WTC11 (cell line): Measurements from ENCODE around the gene ZSWIM6.

Experiments
- CREM ChIP-seq: sonication (generic); formaldehyde crosslinking; IDR thresholded peaks from 2 replicates; pipeline ENCODE4 v1.8.1; 2022; ENCODE audit warnings: mild to moderate bottlenecking, missing genetic modification reagents, moderate library complexity
- FOXK1 ChIP-seq: sonication (generic); formaldehyde crosslinking; IDR thresholded peaks from 2 replicates; pipeline ENCODE4 v1.8.0; 2022; ENCODE audit warnings: mild to moderate bottlenecking, moderate library complexity, missing genetic modification reagents
- JUN ChIP-seq: sonication (generic); formaldehyde crosslinking; IDR thresholded peaks from 2 replicates; pipeline ENCODE4 v1.8.0; 2023; ENCODE audit warnings: mild to moderate bottlenecking, missing genetic modification reagents
- NR1H2 ChIP-seq: sonication (generic); formaldehyde crosslinking; IDR thresholded peaks from 2 replicates; pipeline ENCODE4 v1.9.0; 2021; ENCODE audit warnings: mild to moderate bottlenecking, moderate library complexity, missing genetic modification reagents
- NR3C1 ChIP-seq: sonication (generic); formaldehyde crosslinking; conservative IDR thresholded peaks from 2 replicates; pipeline ENCODE4 v1.8.1; 2023; ENCODE audit warnings: low read depth, mild to moderate bottlenecking, missing genetic modification reagents
- ZNF138 ChIP-seq: sonication (generic); formaldehyde crosslinking; conservative IDR thresholded peaks from 2 replicates; pipeline ENCODE4 v1.8.1; 2022; ENCODE audit warnings: mild to moderate bottlenecking, moderate library complexity, missing genetic modification reagents
- ZNF232 ChIP-seq: sonication (generic); formaldehyde crosslinking; IDR thresholded peaks from 2 replicates; pipeline ENCODE4 v1.8.0; 2022; ENCODE audit warnings: mild to moderate bottlenecking, missing genetic modification reagents
- ZNF317 ChIP-seq: sonication (generic); formaldehyde crosslinking; IDR thresholded peaks from 2 replicates; pipeline ENCODE4 v1.8.1; 2023; ENCODE audit warnings: low read depth, mild to moderate bottlenecking, moderate library complexity, missing genetic modification reagents, borderline replicate concordance
- TF ChIP-seq, protein P1 (sequence below): sonication (generic); formaldehyde crosslinking; IDR thresholded peaks from 2 replicates; pipeline ENCODE4 v1.8.0; 2022; ENCODE audit warnings: missing genetic modification reagents
- TF ChIP-seq, protein P2 (sequence below): fragments of 200-600 bp; IDR thresholded peaks from 2 replicates; pipeline ENCODE4 v1.8.0; 2022; ENCODE audit warnings: antibody characterized with exemption
- TF ChIP-seq, protein P3 (sequence below): sonication (generic); formaldehyde crosslinking; IDR thresholded peaks from 2 replicates; pipeline ENCODE4 v1.8.0; 2022; ENCODE audit warnings: mild to moderate bottlenecking, missing genetic modification reagents
- TF ChIP-seq, protein P4 (sequence below): sonication (generic); formaldehyde crosslinking; IDR thresholded peaks from 2 replicates; pipeline ENCODE4 v1.8.1; 2023; ENCODE audit warnings: mild to moderate bottlenecking, missing genetic modification reagents, moderate library complexity
- TF ChIP-seq, protein P5 (sequence below): sonication (generic); formaldehyde crosslinking; IDR thresholded peaks from 2 replicates; pipeline ENCODE4 v1.8.0; 2022; ENCODE audit warnings: mild to moderate bottlenecking, missing genetic modification reagents

DNA sequence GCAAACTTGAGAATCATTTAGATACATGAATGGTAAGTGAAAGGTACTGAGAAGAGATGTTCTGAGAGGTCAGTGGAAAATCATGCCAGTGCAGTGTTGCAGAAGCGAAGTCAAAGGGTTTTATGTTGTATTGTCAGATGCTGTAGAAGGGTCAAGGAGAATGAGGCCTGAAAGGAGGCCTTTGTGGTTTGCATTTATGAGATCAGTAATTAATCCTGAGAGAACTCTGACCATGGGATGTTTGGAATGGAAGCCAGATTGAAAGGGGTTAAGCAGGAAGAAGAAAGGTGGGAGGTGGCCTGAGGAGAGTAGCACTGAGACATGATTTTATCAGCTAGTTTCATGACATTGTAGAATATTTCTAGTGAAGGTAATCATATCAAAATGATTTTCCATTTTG, 97.8 kb downstream of the ZSWIM6 start:
- TF ChIP-seq, protein P1, sequence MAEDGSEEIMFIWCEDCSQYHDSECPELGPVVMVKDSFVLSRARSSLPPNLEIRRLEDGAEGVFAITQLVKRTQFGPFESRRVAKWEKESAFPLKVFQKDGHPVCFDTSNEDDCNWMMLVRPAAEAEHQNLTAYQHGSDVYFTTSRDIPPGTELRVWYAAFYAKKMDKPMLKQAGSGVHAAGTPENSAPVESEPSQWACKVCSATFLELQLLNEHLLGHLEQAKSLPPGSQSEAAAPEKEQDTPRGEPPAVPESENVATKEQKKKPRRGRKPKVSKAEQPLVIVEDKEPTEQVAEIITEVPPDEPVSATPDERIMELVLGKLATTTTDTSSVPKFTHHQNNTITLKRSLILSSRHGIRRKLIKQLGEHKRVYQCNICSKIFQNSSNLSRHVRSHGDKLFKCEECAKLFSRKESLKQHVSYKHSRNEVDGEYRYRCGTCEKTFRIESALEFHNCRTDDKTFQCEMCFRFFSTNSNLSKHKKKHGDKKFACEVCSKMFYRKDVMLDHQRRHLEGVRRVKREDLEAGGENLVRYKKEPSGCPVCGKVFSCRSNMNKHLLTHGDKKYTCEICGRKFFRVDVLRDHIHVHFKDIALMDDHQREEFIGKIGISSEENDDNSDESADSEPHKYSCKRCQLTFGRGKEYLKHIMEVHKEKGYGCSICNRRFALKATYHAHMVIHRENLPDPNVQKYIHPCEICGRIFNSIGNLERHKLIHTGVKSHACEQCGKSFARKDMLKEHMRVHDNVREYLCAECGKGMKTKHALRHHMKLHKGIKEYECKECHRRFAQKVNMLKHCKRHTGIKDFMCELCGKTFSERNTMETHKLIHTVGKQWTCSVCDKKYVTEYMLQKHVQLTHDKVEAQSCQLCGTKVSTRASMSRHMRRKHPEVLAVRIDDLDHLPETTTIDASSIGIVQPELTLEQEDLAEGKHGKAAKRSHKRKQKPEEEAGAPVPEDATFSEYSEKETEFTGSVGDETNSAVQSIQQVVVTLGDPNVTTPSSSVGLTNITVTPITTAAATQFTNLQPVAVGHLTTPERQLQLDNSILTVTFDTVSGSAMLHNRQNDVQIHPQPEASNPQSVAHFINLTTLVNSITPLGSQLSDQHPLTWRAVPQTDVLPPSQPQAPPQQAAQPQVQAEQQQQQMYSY (CRISPR knock-in tag): no peak
- TF ChIP-seq, protein P2, sequence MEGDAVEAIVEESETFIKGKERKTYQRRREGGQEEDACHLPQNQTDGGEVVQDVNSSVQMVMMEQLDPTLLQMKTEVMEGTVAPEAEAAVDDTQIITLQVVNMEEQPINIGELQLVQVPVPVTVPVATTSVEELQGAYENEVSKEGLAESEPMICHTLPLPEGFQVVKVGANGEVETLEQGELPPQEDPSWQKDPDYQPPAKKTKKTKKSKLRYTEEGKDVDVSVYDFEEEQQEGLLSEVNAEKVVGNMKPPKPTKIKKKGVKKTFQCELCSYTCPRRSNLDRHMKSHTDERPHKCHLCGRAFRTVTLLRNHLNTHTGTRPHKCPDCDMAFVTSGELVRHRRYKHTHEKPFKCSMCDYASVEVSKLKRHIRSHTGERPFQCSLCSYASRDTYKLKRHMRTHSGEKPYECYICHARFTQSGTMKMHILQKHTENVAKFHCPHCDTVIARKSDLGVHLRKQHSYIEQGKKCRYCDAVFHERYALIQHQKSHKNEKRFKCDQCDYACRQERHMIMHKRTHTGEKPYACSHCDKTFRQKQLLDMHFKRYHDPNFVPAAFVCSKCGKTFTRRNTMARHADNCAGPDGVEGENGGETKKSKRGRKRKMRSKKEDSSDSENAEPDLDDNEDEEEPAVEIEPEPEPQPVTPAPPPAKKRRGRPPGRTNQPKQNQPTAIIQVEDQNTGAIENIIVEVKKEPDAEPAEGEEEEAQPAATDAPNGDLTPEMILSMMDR: no peak
- TF ChIP-seq ZNF138 (CRISPR knock-in tag) (no peak), NR1H2 (CRISPR knock-in tag) (no peak), ZNF232 (CRISPR knock-in tag) (no peak), CREM (no peak), NR3C1 (no peak), ZNF317 (CRISPR knock-in tag) (no peak), JUN (CRISPR knock-in tag) (no peak), FOXK1 (CRISPR knock-in tag) (no peak)
- TF ChIP-seq, protein P3, sequence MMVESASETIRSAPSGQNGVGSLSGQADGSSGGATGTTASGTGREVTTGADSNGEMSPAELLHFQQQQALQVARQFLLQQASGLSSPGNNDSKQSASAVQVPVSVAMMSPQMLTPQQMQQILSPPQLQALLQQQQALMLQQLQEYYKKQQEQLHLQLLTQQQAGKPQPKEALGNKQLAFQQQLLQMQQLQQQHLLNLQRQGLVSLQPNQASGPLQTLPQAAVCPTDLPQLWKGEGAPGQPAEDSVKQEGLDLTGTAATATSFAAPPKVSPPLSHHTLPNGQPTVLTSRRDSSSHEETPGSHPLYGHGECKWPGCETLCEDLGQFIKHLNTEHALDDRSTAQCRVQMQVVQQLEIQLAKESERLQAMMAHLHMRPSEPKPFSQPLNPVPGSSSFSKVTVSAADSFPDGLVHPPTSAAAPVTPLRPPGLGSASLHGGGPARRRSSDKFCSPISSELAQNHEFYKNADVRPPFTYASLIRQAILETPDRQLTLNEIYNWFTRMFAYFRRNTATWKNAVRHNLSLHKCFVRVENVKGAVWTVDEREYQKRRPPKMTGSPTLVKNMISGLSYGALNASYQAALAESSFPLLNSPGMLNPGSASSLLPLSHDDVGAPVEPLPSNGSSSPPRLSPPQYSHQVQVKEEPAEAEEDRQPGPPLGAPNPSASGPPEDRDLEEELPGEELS (CRISPR knock-in tag): no peak
- TF ChIP-seq, protein P4, sequence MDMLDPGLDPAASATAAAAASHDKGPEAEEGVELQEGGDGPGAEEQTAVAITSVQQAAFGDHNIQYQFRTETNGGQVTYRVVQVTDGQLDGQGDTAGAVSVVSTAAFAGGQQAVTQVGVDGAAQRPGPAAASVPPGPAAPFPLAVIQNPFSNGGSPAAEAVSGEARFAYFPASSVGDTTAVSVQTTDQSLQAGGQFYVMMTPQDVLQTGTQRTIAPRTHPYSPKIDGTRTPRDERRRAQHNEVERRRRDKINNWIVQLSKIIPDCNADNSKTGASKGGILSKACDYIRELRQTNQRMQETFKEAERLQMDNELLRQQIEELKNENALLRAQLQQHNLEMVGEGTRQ (CRISPR knock-in tag): no peak
- TF ChIP-seq, protein P5, sequence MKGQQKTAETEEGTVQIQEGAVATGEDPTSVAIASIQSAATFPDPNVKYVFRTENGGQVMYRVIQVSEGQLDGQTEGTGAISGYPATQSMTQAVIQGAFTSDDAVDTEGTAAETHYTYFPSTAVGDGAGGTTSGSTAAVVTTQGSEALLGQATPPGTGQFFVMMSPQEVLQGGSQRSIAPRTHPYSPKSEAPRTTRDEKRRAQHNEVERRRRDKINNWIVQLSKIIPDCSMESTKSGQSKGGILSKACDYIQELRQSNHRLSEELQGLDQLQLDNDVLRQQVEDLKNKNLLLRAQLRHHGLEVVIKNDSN (CRISPR knock-in tag): no peak
